Keratinocyte (primary cell): ENCODE results near the gene HHATL. TPM values are rescaled to one million over a fixed set of nuclear protein-coding genes. Genes with fewer than 3 reads are reported as not detected.

ENCODE experiments used
- DNase-seq: peaks from one replicate; pipeline ENCODE4 v3.0.0-alpha.2; 2011; ENCODE audit warnings: low read depth, missing footprints, low spot score
- FAIRE-seq: peaks from 2 replicates; lab custom pipeline; 2011; peaks lifted over from hg19 to GRCh38; lab: Jason Lieb, UNC
- H2AFZ ChIP-seq: 2 replicates; pipeline ENCODE4 v1.6.0; 2012; ENCODE audit warnings: low read length, control low read depth, inconsistent platforms; ENCODE audit not compliant: control insufficient read depth
- H3K27ac ChIP-seq: 2 replicates; pipeline ENCODE4 v1.5.1; 2011; ENCODE audit warnings: low read length; ENCODE audit not compliant: control insufficient read depth, insufficient read depth
- H3K27me3 ChIP-seq: 3 replicates; pipeline ENCODE4 v1.6.0; 2011; ENCODE audit warnings: low read length; ENCODE audit not compliant: control insufficient read depth, insufficient read depth; ENCODE audit errors: extremely low read depth
- H3K36me3 ChIP-seq, 2 experiments: 2 replicates in 1 of 2; 3 replicates in 1 of 2; pipeline ENCODE4 v1.5.1; 2011; ENCODE audit warnings: low read length in 2 of 2, mild to moderate bottlenecking in 1 of 2; ENCODE audit not compliant: control insufficient read depth in 2 of 2, insufficient read depth in 2 of 2; ENCODE audit errors: extremely low read depth in 1 of 2
- H3K4me1 ChIP-seq: 3 replicates; pipeline ENCODE4 v1.5.1; 2011; ENCODE audit warnings: low read length; ENCODE audit not compliant: control insufficient read depth, insufficient read depth; ENCODE audit errors: extremely low read depth
- H3K4me2 ChIP-seq: 3 replicates; pipeline ENCODE4 v1.6.0; 2011; ENCODE audit warnings: low read depth, low read length; ENCODE audit not compliant: control insufficient read depth, insufficient read depth; ENCODE audit errors: extremely low read depth
- H3K4me3 ChIP-seq, 3 experiments: fragments of 200-600 bp in 1 of 3; sonication (generic) in 1 of 3; 2 replicates in 2 of 3; 3 replicates in 1 of 3; pipeline ENCODE4 v1.5.1; 2011 to 2016; ENCODE audit warnings: low read length in 3 of 3, mild to moderate bottlenecking in 3 of 3, control low read depth in 2 of 3, inconsistent platforms in 1 of 3, low read depth in 1 of 3, mixed read lengths in 1 of 3, mixed run types in 1 of 3, moderate library complexity in 1 of 3; ENCODE audit not compliant: control insufficient read depth in 2 of 3, insufficient read depth in 2 of 3; ENCODE audit errors: extremely low read depth in 1 of 3
- H3K79me2 ChIP-seq: 2 replicates; pipeline ENCODE4 v1.6.0; 2012; ENCODE audit warnings: low read length; ENCODE audit not compliant: control insufficient read depth, insufficient read depth
- H3K9ac ChIP-seq: 3 replicates; pipeline ENCODE4 v1.6.0; 2011; ENCODE audit warnings: low read length; ENCODE audit not compliant: control insufficient read depth, insufficient read depth; ENCODE audit errors: extremely low read depth
- H3K9me1 ChIP-seq: 3 replicates; pipeline ENCODE4 v1.6.0; 2011; ENCODE audit warnings: low read length; ENCODE audit not compliant: control insufficient read depth, insufficient read depth; ENCODE audit errors: extremely low read depth
- H3K9me3 ChIP-seq: 2 replicates; pipeline ENCODE4 v1.5.1; 2012; ENCODE audit warnings: low read depth, low read length; ENCODE audit not compliant: control insufficient read depth
- H4K20me1 ChIP-seq: 3 replicates; pipeline ENCODE4 v1.6.0; 2011; ENCODE audit warnings: low read length; ENCODE audit not compliant: control insufficient read depth, insufficient read depth; ENCODE audit errors: extremely low read depth
- EZH2 ChIP-seq: IDR thresholded peaks from one replicate; pipeline ENCODE4 v1.6.1; 2012; ENCODE audit warnings: inconsistent platforms, mild to moderate bottlenecking, low read length, moderate library complexity
- dilution Hi-C: fragments of 300-500 bp; cut with MboI; formaldehyde crosslinking; loops from one replicate; pipeline ENCODE4 v1.7.0; 2020; ENCODE audit warnings: low sequenced_read_pairs; ENCODE audit not compliant: extremely low pct_ligation_motif_present
- polyA plus RNA-seq, 5 experiments: library from polyadenylated mRNA; depleted of rRNA in 3 of 5; stranded (reverse) in 3 of 5; stranded (forward) in 1 of 5; unstranded in 1 of 5; fragments of >200 nt; gene quantifications; 1 replicate in 1 of 5; 2 replicates in 3 of 5; 3 replicates in 1 of 5; pipeline versions ENCODE4 v1.2.1 to v1.2.3, GENCODE V29; 2011 to 2012; ENCODE audit warnings: missing spikeins in 2 of 5, low read depth in 1 of 5, low replicate concordance in 1 of 5
- TF ChIP-seq, protein P1 (sequence below), 3 experiments: IDR thresholded peaks in 1 of 3; conservative IDR thresholded peaks in 1 of 3; optimal IDR thresholded peaks in 1 of 3; 2 replicates in 2 of 3; 3 replicates in 1 of 3; pipeline versions ENCODE3 to v1.5.1; 2011; ENCODE audit warnings: low read length in 3 of 3, mild to moderate bottlenecking in 3 of 3, moderate library complexity in 2 of 3, control low read depth in 1 of 3, inconsistent platforms in 1 of 3; ENCODE audit not compliant: insufficient read depth in 2 of 3; ENCODE audit errors: extremely low read depth in 1 of 3

HHATL gene
- polyA plus RNA-seq, 1 donor (not counting 4 experiments of a cell fraction or from before 2014, with no cell fraction given): not detected

DNA sequence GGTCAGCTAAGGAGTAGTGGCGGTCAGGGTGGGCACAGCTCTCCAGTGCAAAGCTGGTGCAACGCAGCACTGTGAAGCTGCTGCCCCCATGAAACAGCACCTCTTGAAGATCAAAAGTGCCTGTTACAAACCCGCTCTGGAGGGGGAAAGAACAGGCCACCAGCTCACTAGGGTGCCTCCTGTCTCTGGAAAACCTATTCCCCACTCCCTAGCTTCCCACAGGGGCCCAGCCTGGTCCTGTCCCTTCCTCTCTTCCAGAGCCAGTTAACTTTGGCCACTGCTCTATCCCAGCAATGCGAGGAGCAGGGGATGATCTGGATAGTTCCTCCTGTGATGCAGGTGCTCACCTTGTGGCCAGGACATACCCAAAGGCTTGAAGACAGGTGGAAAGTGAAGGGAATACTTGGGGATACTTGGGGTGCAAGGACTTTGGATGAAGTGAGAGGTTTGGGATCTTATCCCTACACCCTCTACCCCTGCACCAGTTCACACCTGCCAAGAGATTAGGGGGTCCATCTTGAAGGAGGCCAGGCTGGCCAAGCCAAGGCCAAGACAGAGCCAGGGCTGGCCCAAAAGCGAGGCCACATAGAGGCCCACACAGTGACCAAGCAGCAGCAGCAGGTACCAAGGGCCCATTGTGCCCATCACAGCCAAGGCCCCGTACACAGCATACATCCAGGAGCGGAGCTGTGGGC lies 4.2 kb downstream of the HHATL start:
- DNase-seq (no peak), FAIRE-seq (no peak)
- Histone ChIP-seq H3K4me1 (no peaks in the 10 kb centered on the region), H3K27ac (no peak overlapping the region), H3K27me3 (peaks cover 6% of the 10 kb centered on the region), H3K9me3 (no peaks in the 10 kb centered on the region), H3K9me1 (no peaks in the 10 kb centered on the region), H2AFZ (no peak overlapping the region), H3K79me2 (no peaks in the 10 kb centered on the region), H4K20me1 (no peaks in the 10 kb centered on the region), H3K9ac (no peak overlapping the region), H3K4me3 (no peak overlapping the region), H3K4me2 (no peak overlapping the region), H3K36me3 (no peaks in the 10 kb centered on the region)
- dilution Hi-C loops: no loop called here
- no peak for TF ChIP-seq EZH2
- TF ChIP-seq, protein P1, sequence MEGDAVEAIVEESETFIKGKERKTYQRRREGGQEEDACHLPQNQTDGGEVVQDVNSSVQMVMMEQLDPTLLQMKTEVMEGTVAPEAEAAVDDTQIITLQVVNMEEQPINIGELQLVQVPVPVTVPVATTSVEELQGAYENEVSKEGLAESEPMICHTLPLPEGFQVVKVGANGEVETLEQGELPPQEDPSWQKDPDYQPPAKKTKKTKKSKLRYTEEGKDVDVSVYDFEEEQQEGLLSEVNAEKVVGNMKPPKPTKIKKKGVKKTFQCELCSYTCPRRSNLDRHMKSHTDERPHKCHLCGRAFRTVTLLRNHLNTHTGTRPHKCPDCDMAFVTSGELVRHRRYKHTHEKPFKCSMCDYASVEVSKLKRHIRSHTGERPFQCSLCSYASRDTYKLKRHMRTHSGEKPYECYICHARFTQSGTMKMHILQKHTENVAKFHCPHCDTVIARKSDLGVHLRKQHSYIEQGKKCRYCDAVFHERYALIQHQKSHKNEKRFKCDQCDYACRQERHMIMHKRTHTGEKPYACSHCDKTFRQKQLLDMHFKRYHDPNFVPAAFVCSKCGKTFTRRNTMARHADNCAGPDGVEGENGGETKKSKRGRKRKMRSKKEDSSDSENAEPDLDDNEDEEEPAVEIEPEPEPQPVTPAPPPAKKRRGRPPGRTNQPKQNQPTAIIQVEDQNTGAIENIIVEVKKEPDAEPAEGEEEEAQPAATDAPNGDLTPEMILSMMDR (optimal IDR thresholded peaks at IDR 0.05 in 1 of 3, IDR thresholded peaks at IDR 0.05 in 1 of 3, conservative IDR thresholded peaks at IDR 0.05 in 1 of 3; ENCODE audit: extremely low read depth in 1 of 3, insufficient read depth in 2 of 3, low read length in 3 of 3): no peak

DNA sequence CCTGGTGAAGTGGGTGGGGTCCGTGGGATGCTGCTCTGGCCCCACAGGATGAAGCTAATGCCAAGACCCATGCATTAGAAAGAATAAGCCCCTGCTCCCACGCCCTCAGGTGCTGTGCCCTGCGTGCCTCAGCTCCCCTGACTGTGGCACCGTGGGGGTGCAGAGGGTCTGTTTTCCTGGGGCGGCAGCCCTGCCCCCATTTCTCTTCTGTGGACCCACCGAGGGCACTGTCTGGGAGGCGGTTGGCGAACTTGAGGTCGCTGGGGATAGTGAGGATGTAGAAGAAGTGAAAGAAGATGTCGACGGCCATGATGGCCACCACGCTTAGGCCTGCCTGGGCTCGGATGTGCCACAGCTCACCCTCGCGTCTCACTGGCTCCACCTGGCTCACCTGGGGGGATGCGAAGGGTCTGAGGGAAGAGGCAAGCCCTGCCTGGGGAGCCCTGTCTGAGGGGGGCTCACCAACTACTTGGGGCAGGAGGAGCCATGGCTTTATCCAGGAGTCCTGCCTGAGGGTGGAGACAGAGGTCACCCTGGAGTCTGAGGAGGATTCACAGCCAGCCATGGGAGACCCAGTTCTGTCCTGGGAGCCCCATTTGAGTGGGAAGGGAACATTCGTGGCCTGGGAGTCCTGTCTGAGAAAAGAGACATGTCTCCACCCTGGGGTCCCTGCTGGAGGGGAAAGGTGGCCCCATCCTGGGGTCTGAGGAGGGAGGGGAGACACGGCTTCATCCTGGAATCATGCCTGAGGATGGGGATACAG lies 5.1 kb downstream of the HHATL start:
- H4K20me1 ChIP-seq: no peaks in the 10 kb centered on the region
- no peak overlapping the region for H3K4me2 ChIP-seq
- H3K9me1 ChIP-seq: no peaks in the 10 kb centered on the region
- DNase-seq (no peak), FAIRE-seq (no peak)
- no peak overlapping the region for H2AFZ ChIP-seq
- H3K36me3 ChIP-seq: no peaks in the 10 kb centered on the region
- no peaks in the 10 kb centered on the region for H3K79me2 ChIP-seq
- H3K27ac ChIP-seq: no peak overlapping the region
- H3K27me3 ChIP-seq: peaks cover 6% of the 10 kb centered on the region
- dilution Hi-C loops: no loop called here
- H3K9ac ChIP-seq: no peak overlapping the region
- no peaks in the 10 kb centered on the region for H3K9me3 ChIP-seq
- TF ChIP-seq, protein P1 (optimal IDR thresholded peaks at IDR 0.05 in 1 of 3, IDR thresholded peaks at IDR 0.05 in 1 of 3, conservative IDR thresholded peaks at IDR 0.05 in 1 of 3; ENCODE audit: extremely low read depth in 1 of 3, insufficient read depth in 2 of 3, low read length in 3 of 3): no peak
- TF ChIP-seq EZH2: no peak
- H3K4me3 ChIP-seq: no peak overlapping the region
- no peaks in the 10 kb centered on the region for H3K4me1 ChIP-seq
